Tibial artery (tissue), 4 donors: Measurements from ENCODE around the gene GABPB2.

Source experiments
- DNase-seq, 2 donors: peaks; one replicate each; pipeline ENCODE4 v3.0.0-alpha.2; 2019
- H3K27ac ChIP-seq, 2 donors: fragments of 200-600 bp; sonication (generic) in 1 of 2; 1 replicate in 1 of 2; 2 replicates in 1 of 2; pipeline ENCODE4 v1.5.1; 2018 to 2019; ENCODE audit warnings: mild to moderate bottlenecking in 1 of 2
- H3K27me3 ChIP-seq, 2 donors: fragments of 200-600 bp; sonication (generic) in 1 of 2; one replicate each; pipeline versions ENCODE4 v1.5.1 to v1.6.0; 2016 to 2019
- H3K36me3 ChIP-seq, 3 donors: fragments of 200-600 bp; sonication (generic) in 2 of 3; one replicate each; pipeline ENCODE4 v1.5.1; 2016 to 2019; ENCODE audit warnings: mild to moderate bottlenecking in 2 of 3
- H3K4me1 ChIP-seq, 4 donors: fragments of 200-600 bp; sonication (generic) in 2 of 4; 1 replicate in 3 of 4; 2 replicates in 1 of 4; pipeline ENCODE4 v1.5.1; 2016 to 2019
- H3K4me3 ChIP-seq, 2 donors: fragments of 200-600 bp; sonication (generic) in 1 of 2; 1 replicate in 1 of 2; 2 replicates in 1 of 2; pipeline ENCODE4 v1.5.1; 2018 to 2019; ENCODE audit warnings: mild to moderate bottlenecking in 2 of 2
- H3K9me3 ChIP-seq, 3 donors: fragments of 200-600 bp; sonication (generic) in 1 of 3; one replicate each; pipeline ENCODE4 v1.5.1; 2016 to 2019
- intact Hi-C: fragments of 100-400 bp; cut with DNase I; formaldehyde crosslinking; loops from one replicate; pipeline ENCODE4 v1.15.0; 2023; ENCODE audit warnings: low total_unique reads
- TF ChIP-seq, protein P1 (sequence below), 2 experiments: fragments of 200-600 bp in 1 of 2; fragments of 450-650 bp in 1 of 2; IDR thresholded peaks; one replicate each; pipeline ENCODE4 v1.5.1; 2017 to 2019; ENCODE audit warnings: antibody characterized with exemption in 2 of 2, mild to moderate bottlenecking in 1 of 2, moderate library complexity in 1 of 2

Gene GABPB2

DNA sequence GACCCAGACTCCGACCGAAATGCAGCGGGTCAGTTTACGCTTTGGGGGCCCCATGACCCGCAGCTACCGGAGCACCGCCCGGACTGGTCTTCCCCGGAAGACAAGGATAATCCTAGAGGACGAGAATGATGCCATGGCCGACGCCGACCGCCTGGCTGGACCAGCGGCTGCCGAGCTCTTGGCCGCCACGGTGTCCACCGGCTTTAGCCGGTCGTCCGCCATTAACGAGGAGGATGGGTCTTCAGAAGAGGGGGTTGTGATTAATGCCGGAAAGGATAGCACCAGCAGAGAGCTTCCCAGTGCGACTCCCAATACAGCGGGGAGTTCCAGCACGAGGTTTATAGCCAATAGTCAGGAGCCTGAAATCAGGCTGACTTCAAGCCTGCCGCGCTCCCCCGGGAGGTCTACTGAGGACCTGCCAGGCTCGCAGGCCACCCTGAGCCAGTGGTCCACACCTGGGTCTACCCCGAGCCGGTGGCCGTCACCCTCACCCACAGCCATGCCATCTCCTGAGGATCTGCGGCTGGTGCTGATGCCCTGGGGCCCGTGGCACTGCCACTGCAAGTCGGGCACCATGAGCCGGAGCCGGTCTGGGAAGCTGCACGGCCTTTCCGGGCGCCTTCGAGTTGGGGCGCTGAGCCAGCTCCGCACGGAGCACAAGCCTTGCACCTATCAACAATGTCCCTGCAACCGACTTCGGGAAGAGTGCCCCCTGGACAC, 22.5 kb upstream of the GABPB2 start:
- Histone ChIP-seq H3K36me3 (peaks cover 9 to 22% (median 16%) of the 10 kb centered on the region in 3 donors), H3K27me3 (no peaks in the 10 kb centered on the region), H3K27ac (peak overlapping the region; percentile 85 to 98), H3K9me3 (no peaks in the 10 kb centered on the region), H3K4me3 (peak overlapping the region; percentile 63 to 82), H3K4me1 (peaks cover 0 to 23% (median 13%) of the 10 kb centered on the region in 4 donors)
- TF ChIP-seq, protein P1, sequence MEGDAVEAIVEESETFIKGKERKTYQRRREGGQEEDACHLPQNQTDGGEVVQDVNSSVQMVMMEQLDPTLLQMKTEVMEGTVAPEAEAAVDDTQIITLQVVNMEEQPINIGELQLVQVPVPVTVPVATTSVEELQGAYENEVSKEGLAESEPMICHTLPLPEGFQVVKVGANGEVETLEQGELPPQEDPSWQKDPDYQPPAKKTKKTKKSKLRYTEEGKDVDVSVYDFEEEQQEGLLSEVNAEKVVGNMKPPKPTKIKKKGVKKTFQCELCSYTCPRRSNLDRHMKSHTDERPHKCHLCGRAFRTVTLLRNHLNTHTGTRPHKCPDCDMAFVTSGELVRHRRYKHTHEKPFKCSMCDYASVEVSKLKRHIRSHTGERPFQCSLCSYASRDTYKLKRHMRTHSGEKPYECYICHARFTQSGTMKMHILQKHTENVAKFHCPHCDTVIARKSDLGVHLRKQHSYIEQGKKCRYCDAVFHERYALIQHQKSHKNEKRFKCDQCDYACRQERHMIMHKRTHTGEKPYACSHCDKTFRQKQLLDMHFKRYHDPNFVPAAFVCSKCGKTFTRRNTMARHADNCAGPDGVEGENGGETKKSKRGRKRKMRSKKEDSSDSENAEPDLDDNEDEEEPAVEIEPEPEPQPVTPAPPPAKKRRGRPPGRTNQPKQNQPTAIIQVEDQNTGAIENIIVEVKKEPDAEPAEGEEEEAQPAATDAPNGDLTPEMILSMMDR (IDR thresholded peaks at IDR 0.05) = peak; percentile 43 to 44
- intact Hi-C loops = no loop called here
- peak; percentile 76 to 87 for DNase-seq

DNA sequence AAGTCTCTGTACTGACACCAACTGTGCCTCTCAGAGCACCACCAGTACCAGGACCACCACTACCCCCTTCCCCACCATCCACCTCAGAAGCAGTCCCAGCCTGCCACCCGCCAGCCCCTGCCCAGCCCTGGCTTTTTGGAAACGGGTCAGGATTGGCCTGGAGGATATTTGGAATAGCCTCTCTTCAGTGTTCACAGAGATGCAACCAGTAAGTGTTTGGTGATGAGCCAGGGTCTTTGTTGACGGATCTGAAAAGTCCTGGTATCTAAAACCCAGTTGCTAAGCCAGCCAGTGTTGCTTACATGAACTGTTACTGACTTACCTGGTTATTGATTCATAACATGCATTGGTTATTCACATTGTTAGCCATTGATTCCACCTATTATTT, 21.9 kb upstream of the GABPB2 start:
- intact Hi-C loops = no loop called here
- Histone ChIP-seq H3K9me3 (no peaks in the 10 kb centered on the region), H3K4me3 (peak overlapping the region; percentile 63 to 82), H3K27me3 (no peaks in the 10 kb centered on the region), H3K36me3 (peaks cover 14 to 28% (median 21%) of the 10 kb centered on the region in 3 donors), H3K27ac (peak overlapping the region; percentile 85 to 98), H3K4me1 (peaks cover 0 to 23% (median 13%) of the 10 kb centered on the region in 4 donors)
- TF ChIP-seq, protein P1 (IDR thresholded peaks at IDR 0.05) = peak in 1 of 2 experiments; percentile 3
- no peak for DNase-seq

DNA sequence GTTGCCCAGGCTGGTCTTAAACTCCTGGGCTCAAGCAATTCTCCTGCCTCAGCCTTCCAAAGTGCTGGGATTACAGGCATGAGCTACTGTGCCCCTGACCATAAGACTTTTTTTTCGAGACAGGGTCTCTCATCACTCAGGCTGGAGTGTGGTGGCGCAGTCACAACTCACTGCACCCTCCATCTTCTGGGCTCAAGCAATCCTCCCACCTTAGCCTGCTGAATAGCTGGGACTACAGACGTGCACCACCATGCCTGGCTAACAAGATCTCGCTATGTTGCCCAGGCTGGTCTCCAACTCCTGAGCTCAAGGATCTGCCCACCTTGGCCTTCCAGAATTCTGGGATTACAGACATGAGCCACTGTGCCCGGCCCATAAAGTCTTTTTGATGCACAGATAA, 21.1 kb upstream of the GABPB2 start:
- intact Hi-C loops = no loop called here
- no peak overlapping the region for H3K4me3 ChIP-seq
- H3K27me3 ChIP-seq = no peaks in the 10 kb centered on the region
- H3K27ac ChIP-seq = peak overlapping the region in 1 of 2 donors; percentile 98
- peaks cover 23 to 36% (median 29%) of the 10 kb centered on the region in 3 donors for H3K36me3 ChIP-seq
- H3K4me1 ChIP-seq = peaks cover 0 to 23% (median 13%) of the 10 kb centered on the region in 4 donors
- TF ChIP-seq, protein P1 (IDR thresholded peaks at IDR 0.05) = no peak
- DNase-seq = no peak
- no peaks in the 10 kb centered on the region for H3K9me3 ChIP-seq

DNA sequence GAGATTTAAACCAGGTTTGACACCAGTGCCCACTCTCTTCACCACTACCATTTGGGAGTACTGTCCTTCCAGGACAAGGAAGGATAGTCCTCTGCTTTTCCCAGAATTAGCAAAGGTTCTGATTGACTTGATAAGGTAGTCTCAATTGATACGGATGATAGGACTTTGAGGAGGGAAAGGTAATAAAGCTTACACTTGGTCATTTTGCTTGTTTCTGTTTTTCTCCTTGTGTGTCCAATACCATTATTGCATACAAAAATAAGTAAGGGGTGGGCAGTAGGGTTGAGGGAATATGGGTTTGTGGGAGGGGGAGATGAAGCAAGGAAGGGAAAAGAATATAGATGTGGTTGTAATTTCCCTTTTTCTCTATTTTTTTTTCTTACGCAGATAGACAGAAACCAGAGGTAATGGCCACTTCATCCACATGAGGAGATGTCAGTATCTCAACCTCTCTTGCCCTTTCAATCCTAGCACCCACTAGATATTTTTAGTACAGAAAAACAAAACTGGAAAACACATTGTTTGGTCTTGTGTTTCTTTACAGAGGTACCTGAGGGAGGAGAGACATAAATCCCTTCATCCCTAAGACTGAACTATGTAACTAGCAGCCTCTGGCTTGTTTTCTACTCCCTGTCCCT, 20.4 kb upstream of the GABPB2 start:
- H3K27me3 ChIP-seq = no peaks in the 10 kb centered on the region
- peak overlapping the region in 1 of 2 donors; percentile 98 for H3K27ac ChIP-seq
- H3K4me1 ChIP-seq = peaks cover 0 to 23% (median 13%) of the 10 kb centered on the region in 4 donors
- DNase-seq = no peak
- H3K36me3 ChIP-seq = peaks cover 29 to 43% (median 36%) of the 10 kb centered on the region in 3 donors
- no peak overlapping the region for H3K4me3 ChIP-seq
- no peaks in the 10 kb centered on the region for H3K9me3 ChIP-seq
- TF ChIP-seq, protein P1 (IDR thresholded peaks at IDR 0.05) = no peak
- intact Hi-C loops = no loop called here

DNA sequence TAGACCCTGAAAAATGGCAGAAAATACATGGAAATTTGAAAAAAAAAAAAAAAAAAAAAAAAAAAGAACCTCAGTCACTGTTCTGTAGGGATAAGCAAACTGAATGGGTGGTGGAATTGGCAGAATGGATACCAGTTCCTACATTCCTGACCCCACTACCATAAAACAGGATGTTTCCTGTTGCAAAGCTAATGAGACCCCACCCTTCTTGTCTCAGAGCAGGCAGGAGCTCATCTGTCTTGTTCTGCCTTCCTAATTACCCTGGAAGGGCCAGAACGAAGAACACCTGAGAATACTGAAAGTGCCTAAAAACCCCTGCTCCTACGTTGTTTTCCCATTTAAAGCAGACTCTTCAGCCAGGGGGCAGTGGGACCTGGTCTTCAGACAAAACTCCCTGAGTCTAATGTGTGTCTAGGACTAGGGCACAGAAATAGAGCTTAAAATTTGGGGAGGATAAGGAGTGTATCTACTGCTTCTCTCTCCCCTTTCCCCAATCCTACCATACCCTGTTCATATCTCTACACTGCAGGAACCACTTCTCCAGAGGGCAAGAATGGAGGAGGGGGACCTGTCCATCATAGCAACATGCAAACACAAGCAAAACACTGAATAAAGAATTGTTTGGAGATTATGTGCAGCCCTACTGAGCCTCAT, 19.1 kb upstream of the GABPB2 start:
- H3K36me3 ChIP-seq = peaks cover 35 to 56% (median 47%) of the 10 kb centered on the region in 3 donors
- no peaks in the 10 kb centered on the region for H3K9me3 ChIP-seq
- no peak for DNase-seq
- peaks cover 0 to 36% (median 22%) of the 10 kb centered on the region in 4 donors for H3K4me1 ChIP-seq
- TF ChIP-seq, protein P1 (IDR thresholded peaks at IDR 0.05) = no peak
- H3K4me3 ChIP-seq = no peak overlapping the region
- H3K27me3 ChIP-seq = no peaks in the 10 kb centered on the region
- no peak overlapping the region for H3K27ac ChIP-seq
- intact Hi-C loops = no loop called here
